HL-60 (cell line): Measurements from ENCODE around the gene DCTN5.
"Not testable (repeated sequence)": the region's sequence is repeated elsewhere in the genome, so short reads cannot be mapped to it uniquely, and the experiment has no call there.

Experiments
- DNase-seq, 2 experiments: peaks; one replicate each; pipeline ENCODE4 v3.0.0-alpha.2; 2010 to 2020; ENCODE audit warnings: low read depth in 1 of 2, low spot score in 1 of 2
- H3K27ac ChIP-seq: fragments of 250-450 bp; sonication (Bioruptor Pico); replicated peaks from 2 replicates; pipeline ENCODE4 v1.5.1; 2020; ENCODE audit warnings: mild to moderate bottlenecking, moderate library complexity
- H3K27me3 ChIP-seq: fragments of 250-450 bp; sonication (Bioruptor Pico); 2 replicates; pipeline ENCODE4 v1.5.1; 2021; ENCODE audit warnings: mild to moderate bottlenecking, moderate library complexity; ENCODE audit not compliant: insufficient read depth, poor library complexity, severe bottlenecking
- H3K4me3 ChIP-seq: replicated peaks from 2 replicates; pipeline ENCODE4 v1.5.1; 2011; ENCODE audit warnings: mild to moderate bottlenecking, control low read depth, low read length; ENCODE audit not compliant: insufficient read depth
- GABPA ChIP-seq: IDR thresholded peaks from 2 replicates; pipeline ENCODE4 v1.6.1; 2012; ENCODE audit warnings: low read depth
- POLR2AphosphoS5 ChIP-seq: IDR thresholded peaks from 2 replicates; pipeline ENCODE4 v1.6.1; 2012; ENCODE audit warnings: low read depth
- REST ChIP-seq: IDR thresholded peaks from 2 replicates; pipeline ENCODE4 v1.6.1; 2012; ENCODE audit warnings: low read depth; ENCODE audit not compliant: insufficient replicate concordance
- SPI1 ChIP-seq: IDR thresholded peaks from 2 replicates; pipeline ENCODE4 v1.6.1; 2012; ENCODE audit warnings: low read depth, mild to moderate bottlenecking, borderline replicate concordance
- TF ChIP-seq, protein P1 (sequence below): IDR thresholded peaks from one replicate; pipeline ENCODE4 v1.5.1; 2011; ENCODE audit warnings: low read length, control low read depth, inconsistent platforms; ENCODE audit not compliant: insufficient read depth

DCTN5 gene

GRCh38 chr16:23608194-23608593 is 33.1 kb upstream of the DCTN5 start:
- TF ChIP-seq SPI1 (no peak), REST (no peak), GABPA (no peak)
- TF ChIP-seq, protein P1, sequence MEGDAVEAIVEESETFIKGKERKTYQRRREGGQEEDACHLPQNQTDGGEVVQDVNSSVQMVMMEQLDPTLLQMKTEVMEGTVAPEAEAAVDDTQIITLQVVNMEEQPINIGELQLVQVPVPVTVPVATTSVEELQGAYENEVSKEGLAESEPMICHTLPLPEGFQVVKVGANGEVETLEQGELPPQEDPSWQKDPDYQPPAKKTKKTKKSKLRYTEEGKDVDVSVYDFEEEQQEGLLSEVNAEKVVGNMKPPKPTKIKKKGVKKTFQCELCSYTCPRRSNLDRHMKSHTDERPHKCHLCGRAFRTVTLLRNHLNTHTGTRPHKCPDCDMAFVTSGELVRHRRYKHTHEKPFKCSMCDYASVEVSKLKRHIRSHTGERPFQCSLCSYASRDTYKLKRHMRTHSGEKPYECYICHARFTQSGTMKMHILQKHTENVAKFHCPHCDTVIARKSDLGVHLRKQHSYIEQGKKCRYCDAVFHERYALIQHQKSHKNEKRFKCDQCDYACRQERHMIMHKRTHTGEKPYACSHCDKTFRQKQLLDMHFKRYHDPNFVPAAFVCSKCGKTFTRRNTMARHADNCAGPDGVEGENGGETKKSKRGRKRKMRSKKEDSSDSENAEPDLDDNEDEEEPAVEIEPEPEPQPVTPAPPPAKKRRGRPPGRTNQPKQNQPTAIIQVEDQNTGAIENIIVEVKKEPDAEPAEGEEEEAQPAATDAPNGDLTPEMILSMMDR: no peak
- DNase-seq: no peak
- H3K4me3 ChIP-seq: no peak overlapping the region
- no peaks in the 10 kb centered on the region for H3K27me3 ChIP-seq
- H3K27ac ChIP-seq: no peak overlapping the region

GRCh38 chr16:23609929-23610328 is 31.3 kb upstream of the DCTN5 start:
- no peak for TF ChIP-seq POLR2AphosphoS5
- no peaks in the 10 kb centered on the region for H3K27me3 ChIP-seq
- H3K27ac ChIP-seq: no peak overlapping the region
- H3K4me3 ChIP-seq: no peak overlapping the region
- DNase-seq: no peak

GRCh38 chr16:23610905-23611304 is 30.4 kb upstream of the DCTN5 start:
- H3K27ac ChIP-seq, DNase-seq, H3K4me3 ChIP-seq, H3K27me3 ChIP-seq: not testable (repeated sequence)

- Histone ChIP-seq H3K27me3 (no peaks in the 10 kb centered on the region), H3K4me3 (no peak overlapping the region), H3K27ac (no peak overlapping the region)
- no peak for TF ChIP-seq GABPA
- TF ChIP-seq, protein P1: no peak
- no peak for TF ChIP-seq SPI1
- no peak for TF ChIP-seq POLR2AphosphoS5
- no peak for TF ChIP-seq REST
- no peak for DNase-seq
These were observed 29.3 kb upstream of the DCTN5 start for GRCh38 chr16:23611936-23612335.

GRCh38 chr16:23615805-23616204 is 25.5 kb upstream of the DCTN5 start:
- TF ChIP-seq, protein P1: no peak
- no peak for TF ChIP-seq REST
- no peak for TF ChIP-seq SPI1
- TF ChIP-seq POLR2AphosphoS5: no peak
- TF ChIP-seq GABPA: no peak
- no peak for DNase-seq
- no peak overlapping the region for H3K4me3 ChIP-seq
- no peak overlapping the region for H3K27ac ChIP-seq
- H3K27me3 ChIP-seq: no peaks in the 10 kb centered on the region
